Cardiac muscle cell (in vitro differentiated cells and primary cell): ENCODE data around the gene IGFL4. TPM values are rescaled to one million over a fixed set of nuclear protein-coding genes. Genes with fewer than 3 reads are reported as not detected.

Experiments
- DNase-seq, 2 donors: peaks; one replicate each; pipeline versions ENCODE4 v3.0.0 to v3.0.0-alpha.2; 2010 to 2017; ENCODE audit warnings: low read depth in 1 of 2, low spot score in 1 of 2
- H3K27ac ChIP-seq: fragments of 200-600 bp; sonication (generic); 2 replicates; pipeline ENCODE4 v1.5.1; 2016
- H3K27me3 ChIP-seq: fragments of 200-600 bp; sonication (generic); 2 replicates; pipeline ENCODE4 v1.6.0; 2016; ENCODE audit warnings: control low read depth
- H3K36me3 ChIP-seq: fragments of 200-600 bp; sonication (generic); 2 replicates; pipeline ENCODE4 v1.5.1; 2016; ENCODE audit warnings: control low read depth
- H3K4me1 ChIP-seq: fragments of 200-600 bp; sonication (generic); 2 replicates; pipeline ENCODE4 v1.8.1; 2017; ENCODE audit warnings: low read depth, mild to moderate bottlenecking, mixed run types
- H3K4me3 ChIP-seq: fragments of 200-600 bp; sonication (generic); 2 replicates; pipeline ENCODE4 v1.5.1; 2016; ENCODE audit warnings: mild to moderate bottlenecking
- H3K9me3 ChIP-seq: fragments of 200-600 bp; sonication (generic); 2 replicates; pipeline ENCODE4 v1.5.1; 2017; ENCODE audit warnings: low read depth, mild to moderate bottlenecking, control low read depth
- polyA plus RNA-seq: library from polyadenylated mRNA; unstranded; fragments of >200 nt; fragmentation: Nextera tagmentation; extraction: Ambion mirVana; gene quantifications from 2 replicates; pipeline ENCODE4 v1.2.1, GENCODE V29; 2016
- total RNA-seq: library from RNA; depleted of rRNA; stranded (reverse); fragments of >200 nt; gene quantifications from 2 replicates; pipeline ENCODE4 v1.2.3, GENCODE V29; 2016
- TF ChIP-seq, protein P1 (sequence below): IDR thresholded peaks from 2 replicates; pipeline ENCODE4 v1.5.1; 2012; ENCODE audit warnings: low read depth, mild to moderate bottlenecking, low read length

IGFL4 gene
- total RNA-seq, result 0.21 and 0.25 TPM in 2 replicates
- polyA plus RNA-seq, result 0.26 and 0.67 TPM in 2 replicates

GRCh38 chr19:46040952-46041500, at the start of gene IGFL4:
Gene IGFL4 (minus strand): TSS chr19:46041002. CDS start chr19:46040962, 40 bp downstream.
- Histone ChIP-seq H3K4me3 (no peak within 1 kb of the TSS), H3K27ac (no peak within 1 kb of the TSS), H3K9me3 (no peaks in the 10 kb centered on the region), H3K36me3 (no peaks in the 10 kb centered on the region), H3K27me3 (no peaks in the 10 kb centered on the region), H3K4me1 (no peaks in the 10 kb centered on the region)
- TF ChIP-seq, protein P1, sequence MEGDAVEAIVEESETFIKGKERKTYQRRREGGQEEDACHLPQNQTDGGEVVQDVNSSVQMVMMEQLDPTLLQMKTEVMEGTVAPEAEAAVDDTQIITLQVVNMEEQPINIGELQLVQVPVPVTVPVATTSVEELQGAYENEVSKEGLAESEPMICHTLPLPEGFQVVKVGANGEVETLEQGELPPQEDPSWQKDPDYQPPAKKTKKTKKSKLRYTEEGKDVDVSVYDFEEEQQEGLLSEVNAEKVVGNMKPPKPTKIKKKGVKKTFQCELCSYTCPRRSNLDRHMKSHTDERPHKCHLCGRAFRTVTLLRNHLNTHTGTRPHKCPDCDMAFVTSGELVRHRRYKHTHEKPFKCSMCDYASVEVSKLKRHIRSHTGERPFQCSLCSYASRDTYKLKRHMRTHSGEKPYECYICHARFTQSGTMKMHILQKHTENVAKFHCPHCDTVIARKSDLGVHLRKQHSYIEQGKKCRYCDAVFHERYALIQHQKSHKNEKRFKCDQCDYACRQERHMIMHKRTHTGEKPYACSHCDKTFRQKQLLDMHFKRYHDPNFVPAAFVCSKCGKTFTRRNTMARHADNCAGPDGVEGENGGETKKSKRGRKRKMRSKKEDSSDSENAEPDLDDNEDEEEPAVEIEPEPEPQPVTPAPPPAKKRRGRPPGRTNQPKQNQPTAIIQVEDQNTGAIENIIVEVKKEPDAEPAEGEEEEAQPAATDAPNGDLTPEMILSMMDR, result no peak
- no peak for DNase-seq

DNA sequence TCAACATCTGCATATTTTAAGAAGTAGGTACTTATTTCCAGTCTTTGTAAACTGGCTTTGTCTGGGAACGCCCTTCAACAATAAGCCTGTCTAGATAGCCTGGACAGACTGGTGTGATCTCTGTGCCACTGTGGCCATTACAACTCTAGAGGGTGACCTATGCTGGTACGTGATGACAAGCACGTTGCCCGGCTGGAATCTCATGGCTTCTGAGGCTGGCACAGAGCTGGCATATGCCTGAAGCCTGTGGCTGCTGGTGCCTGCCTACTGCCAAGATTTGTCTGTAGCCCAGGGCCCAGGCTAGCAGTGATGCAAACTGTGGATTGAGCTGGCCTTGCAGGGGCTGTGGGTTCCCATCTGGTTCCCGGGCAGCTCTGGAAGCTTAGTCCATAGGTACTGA, 49.6 kb upstream of the IGFL4 start:
- TF ChIP-seq, protein P1, result no peak
- DNase-seq, result no peak
- Histone ChIP-seq H3K4me1 (no peaks in the 10 kb centered on the region), H3K36me3 (no peaks in the 10 kb centered on the region), H3K27ac (no peak overlapping the region), H3K9me3 (no peaks in the 10 kb centered on the region), H3K27me3 (no peaks in the 10 kb centered on the region), H3K4me3 (no peak overlapping the region)

GRCh38 chr19:46089432-46089831, 48.6 kb upstream of the IGFL4 start:
- no peaks in the 10 kb centered on the region for H3K4me1 ChIP-seq
- no peak overlapping the region for H3K4me3 ChIP-seq
- H3K36me3 ChIP-seq, result no peaks in the 10 kb centered on the region
- no peak for DNase-seq
- no peaks in the 10 kb centered on the region for H3K9me3 ChIP-seq
- no peak overlapping the region for H3K27ac ChIP-seq
- TF ChIP-seq, protein P1, result no peak
- no peaks in the 10 kb centered on the region for H3K27me3 ChIP-seq

DNA sequence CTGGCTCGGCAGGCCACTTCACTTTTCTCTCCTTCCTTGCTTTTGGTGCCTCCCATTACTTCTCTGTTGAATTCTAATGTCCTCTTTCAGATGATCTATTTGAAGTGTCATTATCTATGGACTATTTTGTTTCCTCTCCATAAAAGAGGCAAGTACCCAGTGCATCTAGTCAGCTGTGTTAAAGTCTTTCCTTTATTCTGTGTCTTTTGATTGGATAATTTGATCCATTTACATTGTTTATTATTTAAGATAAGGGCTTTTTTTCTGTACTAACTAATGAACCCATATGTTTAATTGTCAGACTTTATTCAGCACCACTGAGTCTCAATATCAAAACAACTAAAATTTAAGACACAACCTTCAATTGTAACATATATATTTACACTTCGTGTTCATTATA, 47.3 kb upstream of the IGFL4 start:
- no peak for DNase-seq
- Histone ChIP-seq H3K27ac (no peak overlapping the region), H3K9me3 (no peaks in the 10 kb centered on the region), H3K36me3 (no peaks in the 10 kb centered on the region), H3K4me3 (no peak overlapping the region), H3K27me3 (no peaks in the 10 kb centered on the region), H3K4me1 (no peaks in the 10 kb centered on the region)
- TF ChIP-seq, protein P1, result no peak

- Histone ChIP-seq H3K4me3 (no peak overlapping the region), H3K27ac (no peak overlapping the region), H3K36me3 (no peaks in the 10 kb centered on the region), H3K27me3 (no peaks in the 10 kb centered on the region), H3K9me3 (no peaks in the 10 kb centered on the region), H3K4me1 (no peaks in the 10 kb centered on the region)
- TF ChIP-seq, protein P1, result no peak
- DNase-seq, result no peak
Measured at GRCh38 chr19:46085888-46086287, 45.1 kb upstream of the IGFL4 start.

DNA sequence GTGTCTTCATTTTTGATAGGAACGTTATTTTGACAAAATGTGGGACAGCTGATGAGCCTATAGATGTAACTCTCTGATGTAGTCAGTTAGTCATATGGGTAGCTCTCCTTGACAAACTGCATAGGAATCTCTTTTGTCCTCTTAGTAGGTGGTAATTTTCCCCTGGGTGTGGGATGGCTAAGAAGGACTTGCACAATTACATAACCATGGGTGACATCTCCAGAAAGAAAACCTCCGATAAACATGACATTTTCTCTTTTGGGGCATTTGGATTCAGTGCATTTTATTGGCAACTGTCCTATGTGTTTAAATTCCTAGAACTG, 41.9 kb upstream of the IGFL4 start:
- Histone ChIP-seq H3K4me1 (no peaks in the 10 kb centered on the region), H3K27me3 (no peaks in the 10 kb centered on the region), H3K9me3 (no peaks in the 10 kb centered on the region), H3K4me3 (no peak overlapping the region), H3K27ac (no peak overlapping the region), H3K36me3 (no peaks in the 10 kb centered on the region)
- TF ChIP-seq, protein P1, result no peak
- no peak for DNase-seq
